PC-9 (cell line): ENCODE results near the gene HMBS. TPM values are rescaled to one million over a fixed set of nuclear protein-coding genes. Genes with fewer than 3 reads are reported as not detected.
A peak's percentile ranks its signal among the peaks of the same experiment; 100 is the strongest.
"Not testable (repeated sequence)": the region's sequence is repeated elsewhere in the genome, so short reads cannot be mapped to it uniquely, and the experiment has no call there.

Source experiments
- BruUV-seq: library from RNA; stranded (reverse); fragments of 400-500 nt; replicated peaks from 2 replicates; lab custom pipeline; 2021; lab: Mats Ljungman, UMichigan
- CTCF ChIA-PET: fragments of 300-600 bp; sonication (Branson Sonifier 250); formaldehyde crosslinking; loops from one replicate; lab custom pipeline; 2022; ENCODE audit warnings: antibody characterized with exemption; lab: Charles Lee
- POLR2A ChIA-PET: fragments of 300-600 bp; sonication (Branson Sonifier 250); formaldehyde crosslinking; loops from one replicate; lab custom pipeline; 2022; ENCODE audit warnings: antibody characterized with exemption; ENCODE audit not compliant: unreplicated experiment; lab: Charles Lee
- DNase-seq, 2 experiments: peaks; one replicate each; pipeline versions ENCODE4 v3.0.0 to v3.0.0-alpha.2; 2015 to 2022; ENCODE audit warnings: mixed read lengths in 1 of 2
- H2AFZ ChIP-seq: fragments of 200-600 bp; sonication (generic); 2 replicates; pipeline ENCODE4 v1.8.1; 2017; ENCODE audit warnings: antibody characterized with exemption
- H3F3A ChIP-seq: fragments of 200-600 bp; sonication (generic); 2 replicates; pipeline ENCODE4 v1.8.1; 2017; ENCODE audit warnings: antibody characterized with exemption, mild to moderate bottlenecking, low read depth; ENCODE audit not compliant: insufficient read depth
- H3K27ac ChIP-seq: fragments of 200-600 bp; sonication (generic); 2 replicates; pipeline ENCODE4 v1.6.1; 2016; ENCODE audit warnings: mixed run types
- H3K27me3 ChIP-seq: fragments of 200-600 bp; sonication (generic); 2 replicates; pipeline ENCODE4 v1.6.1; 2016; ENCODE audit warnings: low read depth, mixed run types; ENCODE audit not compliant: insufficient read depth
- H3K36me3 ChIP-seq: fragments of 200-600 bp; sonication (generic); 2 replicates; pipeline ENCODE4 v1.6.1; 2016; ENCODE audit warnings: low read depth, mixed run types
- H3K4me1 ChIP-seq: fragments of 200-600 bp; sonication (generic); replicated peaks from 2 replicates; pipeline ENCODE4 v1.6.1; 2016; ENCODE audit warnings: mixed run types; ENCODE audit not compliant: insufficient read depth
- H3K4me2 ChIP-seq: fragments of 200-600 bp; sonication (generic); 2 replicates; pipeline ENCODE4 v1.6.1; 2017; ENCODE audit warnings: mixed run types
- H3K4me3 ChIP-seq: fragments of 200-600 bp; sonication (generic); 2 replicates; pipeline ENCODE4 v1.6.1; 2016; ENCODE audit warnings: mixed run types
- H3K79me2 ChIP-seq: fragments of 200-600 bp; sonication (generic); 2 replicates; pipeline ENCODE4 v1.6.1; 2017; ENCODE audit warnings: low read depth, mixed run types
- H3K9me2 ChIP-seq: fragments of 200-600 bp; sonication (generic); 2 replicates; pipeline ENCODE4 v1.8.1; 2017; ENCODE audit warnings: mild to moderate bottlenecking; ENCODE audit not compliant: insufficient read depth
- H3K9me3 ChIP-seq: fragments of 200-600 bp; sonication (generic); 2 replicates; pipeline ENCODE4 v1.8.1; 2016; ENCODE audit warnings: low read depth; ENCODE audit not compliant: insufficient read depth
- H4K20me1 ChIP-seq: fragments of 200-600 bp; sonication (generic); 2 replicates; pipeline ENCODE4 v1.8.1; 2017; ENCODE audit not compliant: insufficient read depth
- CTCF ChIP-seq: fragments of 200-600 bp; sonication (generic); conservative IDR thresholded peaks from 2 replicates; pipeline ENCODE4 v1.6.1; 2017; ENCODE audit warnings: mixed run types, antibody characterized with exemption, mild to moderate bottlenecking, moderate library complexity
- EZH2 ChIP-seq: fragments of 200-600 bp; sonication (generic); IDR thresholded peaks from 2 replicates; pipeline ENCODE4 v1.8.0; 2017; ENCODE audit warnings: antibody characterized with exemption, low read depth
- intact Hi-C: fragments of 100-400 bp; cut with micrococcal nuclease; formaldehyde crosslinking; loops from one replicate; pipeline ENCODE4 v1.10.0; 2022; ENCODE audit not compliant: unreplicated experiment
- total RNA-seq: library from RNA; stranded (reverse); gene quantifications from 2 replicates; pipeline ENCODE4 v1.2.3, GENCODE V29; 2021

Gene HMBS
- total RNA-seq, 1 experiment from 2014 or later, result 49.3 TPM

GRCh38 chr11:119126675-119127268 is 42.1 kb downstream of the HMBS start:
- Histone ChIP-seq H3F3A (peaks cover 20% of the 10 kb centered on the region; the same call in 1 of the 2 replicates), H3K9me2 (no peaks in the 10 kb centered on the region), H3K27ac (no peak overlapping the region), H3K4me2 (no peak overlapping the region), H3K9me3 (no peaks in the 10 kb centered on the region), H4K20me1 (peaks cover 7% of the 10 kb centered on the region; the same call in 1 of the 2 replicates), H3K27me3 (no peaks in the 10 kb centered on the region), H3K36me3 (peaks cover 18% of the 10 kb centered on the region), H3K4me1 (peaks cover 7% of the 10 kb centered on the region), H3K4me3 (no peak overlapping the region), H2AFZ (no peak overlapping the region), H3K79me2 (peaks cover 26% of the 10 kb centered on the region)
- ChIA-PET CTCF (no interaction called here), POLR2A (interaction anchor here (0.6 kb wide), 1 partner anchor 130 kb away, joined by 3 read pairs; no protein-coding TSS in a partner anchor)
- DNase-seq, result no peak
- no peak for TF ChIP-seq CTCF
- no peak for TF ChIP-seq EZH2
- no TSS peak for BruUV-seq
- intact Hi-C loops, result no loop called here

GRCh38 chr11:119130662-119131061 is 46.0 kb downstream of the HMBS start:
- no peak overlapping the region for H3K4me2 ChIP-seq
- H3K27ac ChIP-seq, result no peak overlapping the region
- no peak overlapping the region for H2AFZ ChIP-seq
- no peaks in the 10 kb centered on the region; the same call in 1 of the 2 replicates for H3K79me2 ChIP-seq
- peaks cover 15% of the 10 kb centered on the region; the same call in 1 of the 2 replicates for H3F3A ChIP-seq
- peak in 1 of 2 experiments; percentile 22 for DNase-seq
- peaks cover 26% of the 10 kb centered on the region for H3K36me3 ChIP-seq
- H3K27me3 ChIP-seq, result no peaks in the 10 kb centered on the region
- intact Hi-C loops, result no loop called here
- no TSS peak for BruUV-seq
- ChIA-PET CTCF (no interaction called here), POLR2A (no interaction called here)
- no peak overlapping the region for H3K4me3 ChIP-seq
- H3K9me3 ChIP-seq, result no peaks in the 10 kb centered on the region
- TF ChIP-seq EZH2 (no peak), CTCF (no peak)
- H3K4me1 ChIP-seq, result no peaks in the 10 kb centered on the region
- H4K20me1 ChIP-seq, result no peaks in the 10 kb centered on the region; the same call in 1 of the 2 replicates
- H3K9me2 ChIP-seq, result no peaks in the 10 kb centered on the region

- no TSS peak for BruUV-seq
- intact Hi-C loops, result no loop called here
- no peaks in the 10 kb centered on the region for H3F3A ChIP-seq
- no peak overlapping the region for H3K27ac ChIP-seq
- ChIA-PET POLR2A (interaction anchor here (0.6 to 0.7 kb wide), 2 partner anchors 40 to 58 kb away, joined by 3 to 29 read pairs; no protein-coding TSS in a partner anchor), CTCF (no interaction called here)
- H3K27me3 ChIP-seq, result no peaks in the 10 kb centered on the region
- H3K4me1 ChIP-seq, result no peaks in the 10 kb centered on the region
- H4K20me1 ChIP-seq, result no peaks in the 10 kb centered on the region; the same call in 1 of the 2 replicates
- peaks cover 21% of the 10 kb centered on the region; the same call in 1 of the 2 replicates for H3K36me3 ChIP-seq
- H3K4me2 ChIP-seq, result no peak overlapping the region
- no peak overlapping the region for H3K4me3 ChIP-seq
- no peaks in the 10 kb centered on the region for H3K79me2 ChIP-seq
- no peaks in the 10 kb centered on the region for H3K9me2 ChIP-seq
- TF ChIP-seq CTCF (peak; percentile 78), EZH2 (no peak)
- DNase-seq, result no peak
- H2AFZ ChIP-seq, result no peak overlapping the region
- no peaks in the 10 kb centered on the region for H3K9me3 ChIP-seq
These were observed 49.8 kb downstream of the HMBS start for GRCh38 chr11:119134389-119134978.

GRCh38 chr11:119139276-119139675 is 54.6 kb downstream of the HMBS start:
- H3F3A ChIP-seq, H3K79me2 ChIP-seq, H4K20me1 ChIP-seq, H3K27me3 ChIP-seq, BruUV-seq, H3K4me3 ChIP-seq, H3K9me2 ChIP-seq, H3K36me3 ChIP-seq, H3K9me3 ChIP-seq, H3K27ac ChIP-seq, H3K4me2 ChIP-seq, H3K4me1 ChIP-seq, intact Hi-C loops, DNase-seq, H2AFZ ChIP-seq: not testable (repeated sequence)
- POLR2A ChIA-PET, result interaction anchor here (0.6 kb wide), 2 partner anchors 67 to 182 kb away, joined by 3 to 11 read pairs; partner anchors contain the start of gene CBL
- CTCF ChIA-PET, result interaction anchor here (0.7 kb wide), 1 partner anchor 41 kb away, joined by 3 read pairs; no protein-coding TSS in a partner anchor
